Activated CD8-positive, alpha-beta T cell treated with anti-CD3 and anti-CD28 coated beads, Interleukin-2, amount 10 ng/mL, durations not matched to agents 7 days and 5 days (primary cell): ENCODE results near the gene TAS2R1. TPM values are rescaled to one million over a fixed set of nuclear protein-coding genes. Genes with fewer than 3 reads are reported as not detected.

Experiments used
- ATAC-seq: fragments of 150-1000 bp; cut with Tn5 transposase; one replicate; pipeline ENCODE4 v1.10.0; 2021; ENCODE audit warnings: moderate library complexity
- CTCF ChIA-PET: fragments of 350-600 bp; sonication (Branson Sonifier 250); formaldehyde crosslinking; loops from one replicate; lab custom pipeline; 2021; ENCODE audit warnings: antibody characterized with exemption; lab: Charles Lee
- POLR2A ChIA-PET: fragments of 350-600 bp; sonication (Branson Sonifier 250); formaldehyde crosslinking; loops from one replicate; lab custom pipeline; 2021; ENCODE audit warnings: antibody characterized with exemption; lab: Charles Lee
- DNase-seq: peaks from one replicate; pipeline ENCODE4 v3.0.0-alpha.2; 2020
- H3K27ac Mint-ChIP-seq: one replicate; pipeline ENCODE4 v1.8.0; 2021; ENCODE audit warnings: mild to moderate bottlenecking, mixed read lengths
- H3K27me3 Mint-ChIP-seq: one replicate; pipeline ENCODE4 v1.8.0; 2021; ENCODE audit warnings: low read depth, mixed read lengths
- H3K36me3 Mint-ChIP-seq: one replicate; pipeline ENCODE4 v1.8.0; 2021; ENCODE audit warnings: low read depth, mixed read lengths
- H3K4me1 Mint-ChIP-seq: one replicate; pipeline ENCODE4 v1.8.0; 2021; ENCODE audit warnings: low read depth, mixed read lengths
- H3K4me3 Mint-ChIP-seq: one replicate; pipeline ENCODE4 v1.8.0; 2021; ENCODE audit warnings: mild to moderate bottlenecking, mixed read lengths
- H3K9me3 Mint-ChIP-seq: one replicate; pipeline ENCODE4 v1.8.0; 2022; ENCODE audit warnings: mixed read lengths; ENCODE audit not compliant: insufficient read depth
- total RNA-seq, 2 experiments: library from RNA; stranded (reverse); gene quantifications; one replicate each; pipeline ENCODE4 v1.2.3, GENCODE V29; 2021

TAS2R1 gene
- not detected for total RNA-seq

- CTCF ChIA-PET, result no interaction called here
Observed at GRCh38 chr5:9630251-9630650, at the start of gene TAS2R1. TSS of gene TAS2R1 (minus strand) at chr5:9630351. CDS start at chr5:9630032, 319 bp downstream.

GRCh38 chr5:9670371-9670770 is 40.2 kb upstream of the TAS2R1 start:
- H3K27me3 Mint-ChIP-seq, result no peaks in the 10 kb centered on the region
- no peak for ATAC-seq
- no peak for DNase-seq
- POLR2A ChIA-PET, result no interaction called here
- H3K36me3 Mint-ChIP-seq, result no peaks in the 10 kb centered on the region
- no peak overlapping the region for H3K27ac Mint-ChIP-seq
- H3K4me1 Mint-ChIP-seq, result no peaks in the 10 kb centered on the region
- CTCF ChIA-PET, result no interaction called here
- peaks cover 9% of the 10 kb centered on the region for H3K9me3 Mint-ChIP-seq
- H3K4me3 Mint-ChIP-seq, result no peak overlapping the region

More at GRCh38 chr5:9630251-9630650, at the start of gene TAS2R1:
- no peak for ATAC-seq
- Mint-ChIP-seq H3K36me3 (no peaks in the 10 kb centered on the region), H3K27me3 (no peaks in the 10 kb centered on the region), H3K27ac (no peak within 1 kb of the TSS), H3K4me1 (no peaks in the 10 kb centered on the region), H3K9me3 (peaks cover 9% of the 10 kb centered on the region), H3K4me3 (no peak within 1 kb of the TSS)
- POLR2A ChIA-PET, result no interaction called here
- DNase-seq, result no peak

GRCh38 chr5:9667906-9668305 is 37.8 kb upstream of the TAS2R1 start:
- H3K27me3 Mint-ChIP-seq, result no peaks in the 10 kb centered on the region
- ChIA-PET POLR2A (no interaction called here), CTCF (no interaction called here)
- DNase-seq (no peak), ATAC-seq (no peak)
- H3K4me1 Mint-ChIP-seq, result no peaks in the 10 kb centered on the region
- no peaks in the 10 kb centered on the region for H3K36me3 Mint-ChIP-seq
- no peak overlapping the region for H3K27ac Mint-ChIP-seq
- H3K4me3 Mint-ChIP-seq, result no peak overlapping the region
- H3K9me3 Mint-ChIP-seq, result peaks cover 9% of the 10 kb centered on the region

GRCh38 chr5:9663891-9664290 is 33.7 kb upstream of the TAS2R1 start:
- no peaks in the 10 kb centered on the region for H3K36me3 Mint-ChIP-seq
- DNase-seq (no peak), ATAC-seq (no peak)
- ChIA-PET POLR2A (no interaction called here), CTCF (no interaction called here)
- no peak overlapping the region for H3K4me3 Mint-ChIP-seq
- no peaks in the 10 kb centered on the region for H3K4me1 Mint-ChIP-seq
- no peaks in the 10 kb centered on the region for H3K27me3 Mint-ChIP-seq
- H3K27ac Mint-ChIP-seq, result no peak overlapping the region
- H3K9me3 Mint-ChIP-seq, result peaks cover 3% of the 10 kb centered on the region

GRCh38 chr5:9661316-9662015 is 31.3 kb upstream of the TAS2R1 start:
- peaks cover 3% of the 10 kb centered on the region for H3K9me3 Mint-ChIP-seq
- H3K27ac Mint-ChIP-seq, result no peak overlapping the region
- ChIA-PET CTCF (no interaction called here), POLR2A (no interaction called here)
- no peaks in the 10 kb centered on the region for H3K36me3 Mint-ChIP-seq
- H3K27me3 Mint-ChIP-seq, result no peaks in the 10 kb centered on the region
- no peaks in the 10 kb centered on the region for H3K4me1 Mint-ChIP-seq
- no peak for DNase-seq
- ATAC-seq, result no peak
- H3K4me3 Mint-ChIP-seq, result no peak overlapping the region

- Mint-ChIP-seq H3K4me3 (no peak overlapping the region), H3K27me3 (no peaks in the 10 kb centered on the region), H3K9me3 (no peaks in the 10 kb centered on the region), H3K36me3 (no peaks in the 10 kb centered on the region), H3K27ac (no peak overlapping the region), H3K4me1 (no peaks in the 10 kb centered on the region)
- ChIA-PET CTCF (no interaction called here), POLR2A (no interaction called here)
- DNase-seq (no peak), ATAC-seq (no peak)
Observed at GRCh38 chr5:9658706-9659105, 28.6 kb upstream of the TAS2R1 start.

GRCh38 chr5:9657819-9658218 is 27.7 kb upstream of the TAS2R1 start:
- Mint-ChIP-seq H3K36me3 (no peaks in the 10 kb centered on the region), H3K9me3 (no peaks in the 10 kb centered on the region), H3K4me1 (no peaks in the 10 kb centered on the region), H3K4me3 (no peak overlapping the region), H3K27me3 (no peaks in the 10 kb centered on the region), H3K27ac (no peak overlapping the region)
- ChIA-PET CTCF (no interaction called here), POLR2A (no interaction called here)
- DNase-seq (no peak), ATAC-seq (no peak)

- Mint-ChIP-seq H3K4me1 (no peaks in the 10 kb centered on the region), H3K36me3 (no peaks in the 10 kb centered on the region), H3K9me3 (no peaks in the 10 kb centered on the region), H3K27me3 (no peaks in the 10 kb centered on the region), H3K4me3 (no peak overlapping the region), H3K27ac (no peak overlapping the region)
- ATAC-seq (no peak), DNase-seq (no peak)
- ChIA-PET CTCF (no interaction called here), POLR2A (no interaction called here)
Observed at GRCh38 chr5:9655641-9656040, 25.5 kb upstream of the TAS2R1 start.

GRCh38 chr5:9654886-9655285 is 24.7 kb upstream of the TAS2R1 start:
- H3K27me3 Mint-ChIP-seq, result no peaks in the 10 kb centered on the region
- POLR2A ChIA-PET, result no interaction called here
- DNase-seq (no peak), ATAC-seq (no peak)
- CTCF ChIA-PET, result no interaction called here
- H3K27ac Mint-ChIP-seq, result no peak overlapping the region
- H3K36me3 Mint-ChIP-seq, result no peaks in the 10 kb centered on the region
- H3K4me1 Mint-ChIP-seq, result no peaks in the 10 kb centered on the region
- H3K4me3 Mint-ChIP-seq, result no peak overlapping the region
- no peaks in the 10 kb centered on the region for H3K9me3 Mint-ChIP-seq

- DNase-seq (no peak), ATAC-seq (no peak)
- ChIA-PET CTCF (no interaction called here), POLR2A (no interaction called here)
- Mint-ChIP-seq H3K27me3 (no peaks in the 10 kb centered on the region), H3K4me3 (no peak overlapping the region), H3K4me1 (no peaks in the 10 kb centered on the region), H3K9me3 (no peaks in the 10 kb centered on the region), H3K36me3 (no peaks in the 10 kb centered on the region), H3K27ac (no peak overlapping the region)
Observed at GRCh38 chr5:9653811-9654210, 23.7 kb upstream of the TAS2R1 start.

- H3K4me3 Mint-ChIP-seq, result no peak overlapping the region
- ChIA-PET CTCF (no interaction called here), POLR2A (no interaction called here)
- H3K4me1 Mint-ChIP-seq, result no peaks in the 10 kb centered on the region
- H3K9me3 Mint-ChIP-seq, result no peaks in the 10 kb centered on the region
- no peak for DNase-seq
- no peaks in the 10 kb centered on the region for H3K36me3 Mint-ChIP-seq
- no peak for ATAC-seq
- no peak overlapping the region for H3K27ac Mint-ChIP-seq
- H3K27me3 Mint-ChIP-seq, result no peaks in the 10 kb centered on the region
Observed at GRCh38 chr5:9653061-9653460, 22.9 kb upstream of the TAS2R1 start.

GRCh38 chr5:9652295-9652694 is 22.1 kb upstream of the TAS2R1 start:
- DNase-seq (no peak), ATAC-seq (no peak)
- Mint-ChIP-seq H3K36me3 (no peaks in the 10 kb centered on the region), H3K4me3 (no peak overlapping the region), H3K4me1 (no peaks in the 10 kb centered on the region), H3K27ac (no peak overlapping the region), H3K9me3 (no peaks in the 10 kb centered on the region), H3K27me3 (no peaks in the 10 kb centered on the region)
- CTCF ChIA-PET, result no interaction called here
- POLR2A ChIA-PET, result no interaction called here

GRCh38 chr5:9646843-9647242 is 16.7 kb upstream of the TAS2R1 start:
- Mint-ChIP-seq H3K9me3 (no peaks in the 10 kb centered on the region), H3K4me3 (no peak overlapping the region), H3K27me3 (no peaks in the 10 kb centered on the region), H3K27ac (no peak overlapping the region), H3K4me1 (no peaks in the 10 kb centered on the region), H3K36me3 (no peaks in the 10 kb centered on the region)
- POLR2A ChIA-PET, result no interaction called here
- CTCF ChIA-PET, result no interaction called here
- DNase-seq, result no peak
- no peak for ATAC-seq
